Measurements from ENCODE around the gene FAM124B. TPM values are rescaled to one million over a fixed set of nuclear protein-coding genes. Genes with fewer than 3 reads are reported as not detected.
"Not testable (repeated sequence)": the region's sequence is repeated elsewhere in the genome, so short reads cannot be mapped to it uniquely, and the experiment has no call there.

FAM124B gene
- total RNA-seq, 1 donor from 2014 or later = 13.3 TPM

- no peak for DNase-seq (ENCODE audit: low read depth in 2 of 2)
Measured at GRCh38 chr2:224413381-224413780, 11.5 kb upstream of the FAM124B start.

DNA sequence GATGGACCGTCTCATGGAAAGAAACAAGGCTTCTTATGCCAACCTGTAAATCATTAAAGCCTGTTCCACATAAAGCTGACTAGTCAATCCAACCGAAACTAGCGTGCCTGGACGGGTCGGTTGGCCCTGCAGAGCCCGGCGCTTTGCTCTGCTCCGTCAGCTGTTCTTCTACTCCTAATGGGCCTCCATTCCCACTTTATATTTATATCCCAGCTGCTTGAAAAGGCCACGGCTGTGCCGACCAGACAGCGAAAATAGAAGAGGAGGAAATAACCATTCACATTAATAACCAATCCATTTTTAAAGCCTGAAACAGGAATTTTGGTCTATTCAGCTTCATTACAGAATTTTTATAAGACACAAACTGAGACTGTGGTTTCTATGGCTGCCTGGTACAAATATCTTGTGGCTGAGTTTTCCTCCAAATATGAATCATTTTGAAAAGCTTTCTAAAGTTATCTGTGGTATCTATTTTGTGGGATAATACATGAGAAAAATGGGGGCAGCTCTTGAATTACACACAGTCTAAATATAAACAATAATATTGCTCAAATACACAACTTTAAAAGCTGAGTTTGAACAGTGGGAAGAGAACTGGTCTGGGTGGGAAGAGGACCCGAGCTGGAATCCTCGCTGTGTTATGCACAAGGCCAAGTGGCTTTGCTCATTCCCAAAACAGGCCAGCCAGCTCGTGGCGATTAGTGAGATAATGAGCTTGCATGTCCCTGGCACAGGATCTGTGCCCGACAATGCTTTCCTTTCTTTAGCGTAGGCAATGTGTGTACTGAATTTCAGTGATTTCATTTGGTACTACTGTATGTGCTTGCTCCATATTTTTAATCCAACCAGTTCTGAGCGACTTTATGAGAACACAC, 10.5 kb upstream of the FAM124B start:
- DNase-seq (ENCODE audit: low read depth in 2 of 2) = no peak

DNA sequence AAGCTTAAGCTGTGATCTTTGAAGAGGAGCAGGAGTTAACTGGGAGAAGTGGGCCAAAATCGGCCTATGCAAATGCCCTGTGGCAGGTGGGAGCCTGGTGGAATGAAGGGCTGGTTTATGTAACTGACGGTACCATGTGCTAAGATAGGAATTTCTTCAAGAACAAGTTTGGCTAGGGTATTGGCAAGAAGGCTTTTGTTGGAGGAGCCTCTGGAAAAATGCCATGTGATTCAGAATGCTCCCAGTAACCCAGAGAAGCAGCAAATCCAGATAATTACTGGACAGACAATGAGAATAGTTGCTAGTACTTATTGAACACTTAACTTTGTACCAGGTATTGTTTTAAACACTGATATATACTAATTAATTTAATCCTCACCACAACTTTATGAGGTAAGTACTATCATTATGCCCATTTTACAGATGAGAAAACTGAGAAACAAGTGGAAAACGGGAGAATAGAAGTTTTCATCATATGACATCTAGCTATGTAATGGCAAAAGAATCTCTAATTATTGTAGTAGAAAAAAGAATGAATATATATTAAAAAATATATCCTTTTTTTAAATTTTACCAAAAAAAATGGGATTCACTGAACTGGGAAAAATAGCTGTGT, 9.1 kb upstream of the FAM124B start:
- no peak for DNase-seq (ENCODE audit: low read depth in 2 of 2)

GRCh38 chr2:224408676-224409075, 6.8 kb upstream of the FAM124B start:
- DNase-seq (ENCODE audit: low read depth in 2 of 2) = no peak

- peak; percentile 88 to 97 for DNase-seq (ENCODE audit: low read depth in 2 of 2)
Measured at GRCh38 chr2:224407241-224407701, 5.4 kb upstream of the FAM124B start.

- peak; percentile 10 to 86 for DNase-seq (ENCODE audit: low read depth in 2 of 2)
Measured at GRCh38 chr2:224405841-224406370, 4.0 kb upstream of the FAM124B start.

- no peak for DNase-seq (ENCODE audit: low read depth in 2 of 2)
Measured at GRCh38 chr2:224405412-224405811, 3.5 kb upstream of the FAM124B start.

DNA sequence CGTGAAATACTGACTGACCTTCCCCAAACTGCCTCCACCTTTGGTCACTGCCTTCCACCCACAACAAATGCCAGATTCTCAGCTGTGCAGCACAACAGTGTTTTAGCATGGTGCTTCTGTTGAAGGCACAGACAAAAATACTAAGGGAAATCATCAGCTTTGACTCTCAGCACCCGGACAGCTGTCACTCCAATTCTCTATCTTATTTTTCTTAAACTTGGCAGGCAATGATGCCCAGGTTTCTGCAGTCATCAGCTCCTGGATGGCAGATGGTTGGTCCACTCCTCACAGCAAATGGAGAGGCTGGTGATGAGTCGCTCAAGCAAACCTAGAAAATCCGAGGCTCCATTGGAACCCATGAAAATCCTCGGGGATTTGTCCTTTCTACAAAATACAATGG, 2.9 kb upstream of the FAM124B start:
- DNase-seq (ENCODE audit: low read depth in 2 of 2) = no peak

DNA sequence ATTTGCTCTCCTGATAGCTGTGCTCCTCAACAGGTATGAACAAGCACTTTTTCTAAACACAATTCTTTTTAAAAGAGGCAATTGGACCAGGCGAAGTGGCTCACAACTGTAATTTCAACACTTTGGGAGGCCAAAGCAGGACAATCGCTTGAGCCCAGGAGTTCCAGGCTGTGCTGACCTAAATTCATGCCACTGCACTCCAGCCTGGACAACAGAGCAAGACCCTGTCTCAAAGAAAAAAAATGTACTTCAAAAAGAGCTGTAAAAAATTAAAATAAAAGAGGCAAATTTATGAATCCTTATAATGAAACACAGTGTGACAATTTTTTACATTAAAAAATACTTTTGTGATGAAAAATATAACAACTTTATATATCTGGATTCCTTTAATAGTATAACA, 1.8 kb upstream of the FAM124B start:
- no peak for DNase-seq (ENCODE audit: low read depth in 2 of 2)

- peak; percentile 48 to 58 for DNase-seq (ENCODE audit: low read depth in 2 of 2)
Measured at GRCh38 chr2:224400886-224401632, 848 bp downstream of the FAM124B start.

DNA sequence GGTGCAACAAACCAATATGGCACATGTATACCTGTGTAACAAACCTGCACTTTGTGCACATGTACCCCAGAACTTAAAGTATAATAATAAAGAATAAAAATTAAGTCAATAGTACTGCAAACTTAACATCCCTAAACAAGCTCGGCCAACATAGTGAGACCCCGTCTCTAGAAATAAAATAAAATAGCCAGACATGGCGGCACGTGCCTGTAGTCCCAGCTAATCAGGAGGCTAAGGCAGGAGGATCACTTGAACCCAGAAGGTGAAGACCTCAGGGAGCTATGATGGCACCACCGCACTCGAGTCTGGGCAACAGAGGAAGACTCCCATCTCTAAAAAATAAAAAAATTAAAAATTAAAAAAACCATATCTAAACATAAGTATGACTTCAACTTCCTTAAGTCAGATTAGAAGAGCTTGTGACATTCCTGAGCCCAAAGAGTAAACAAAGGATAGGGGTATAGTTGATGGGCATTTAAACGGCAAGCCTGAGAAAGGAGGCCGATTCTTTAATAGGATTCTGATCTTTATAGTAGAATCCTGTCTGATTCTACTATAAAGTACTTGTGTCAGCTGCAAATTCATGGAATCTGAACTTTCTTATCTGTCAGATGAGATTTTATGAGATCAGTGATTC, 1.6 kb downstream of the FAM124B start:
- DNase-seq (ENCODE audit: low read depth in 2 of 2) = peak in 1 of 2 donors; percentile 51

DNA sequence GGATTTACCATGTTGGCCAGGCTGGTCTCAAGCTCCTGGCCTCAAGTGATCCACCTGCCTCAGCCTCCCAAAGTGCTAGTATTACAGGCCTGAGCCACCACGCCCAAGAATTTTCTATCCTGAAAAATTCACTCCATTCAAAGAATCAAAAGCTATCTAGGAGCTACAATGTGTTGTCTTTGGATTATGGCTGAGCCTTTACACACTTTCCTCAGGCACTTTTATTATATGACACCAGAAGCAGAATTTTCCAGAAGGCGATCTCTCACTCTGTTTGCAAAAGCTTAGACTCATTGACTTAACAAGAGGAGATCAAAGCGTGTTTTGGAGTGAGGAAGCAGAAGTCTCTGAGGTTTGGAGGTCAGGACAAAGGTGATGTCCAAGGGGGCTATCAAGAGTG, 3.6 kb downstream of the FAM124B start:
- no peak for DNase-seq (ENCODE audit: low read depth in 2 of 2)

DNA sequence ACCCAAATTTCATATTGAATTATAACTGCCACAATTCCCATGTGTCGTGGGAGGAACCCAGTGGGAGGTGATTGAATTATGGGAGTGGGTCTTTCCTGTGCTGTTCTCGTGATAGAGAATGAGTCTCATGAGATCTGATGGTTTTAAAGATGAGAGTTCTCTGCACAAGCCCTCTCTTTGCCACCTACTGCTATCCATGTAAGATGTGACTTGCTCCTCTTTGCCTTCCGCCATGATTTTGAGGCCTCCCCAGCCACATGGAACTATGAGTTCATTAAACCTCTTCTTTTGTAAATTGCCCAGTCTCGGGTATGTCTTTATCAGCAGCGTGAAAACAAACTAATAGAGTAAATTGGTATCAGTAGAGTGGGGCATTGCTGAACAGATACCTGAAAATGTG, 4.8 kb downstream of the FAM124B start:
- not testable (repeated sequence) for DNase-seq (ENCODE audit: low read depth in 2 of 2)

DNA sequence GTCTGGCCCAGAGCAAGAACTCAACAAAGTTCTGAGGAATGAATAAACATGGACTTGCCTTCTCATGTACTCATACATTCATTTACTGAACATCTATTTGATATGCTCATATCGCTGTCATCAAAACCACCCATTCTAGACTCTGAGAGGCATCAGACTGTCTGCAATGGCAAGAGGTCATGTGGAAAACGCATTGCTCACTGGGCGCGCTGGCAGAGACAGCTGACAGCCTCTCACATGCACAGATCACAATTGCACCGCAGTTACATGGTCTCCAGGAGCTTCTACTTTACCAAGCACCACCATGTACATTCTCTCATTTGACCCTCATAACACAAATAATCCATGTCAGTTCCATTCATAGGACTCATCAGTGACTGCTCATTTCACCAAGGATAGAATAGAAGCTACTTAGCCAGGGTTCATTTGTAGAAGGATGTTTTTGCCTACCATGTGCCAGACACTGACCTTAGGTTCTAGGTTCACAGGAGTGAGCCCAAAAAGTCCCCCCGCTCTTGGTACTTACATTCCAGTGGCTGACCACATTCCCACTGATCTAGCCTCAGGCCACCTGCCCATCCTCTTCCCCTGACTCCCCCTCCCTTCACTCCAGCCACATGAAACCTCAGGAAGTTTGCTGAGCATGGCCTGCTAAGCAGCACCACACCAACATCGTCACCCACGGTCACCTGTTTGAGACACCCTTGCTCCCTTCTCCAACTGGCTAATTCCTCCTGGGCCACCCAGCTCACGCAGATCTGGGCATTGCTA, 6.1 kb downstream of the FAM124B start:
- no peak for DNase-seq (ENCODE audit: low read depth in 2 of 2)

- DNase-seq (ENCODE audit: low read depth in 2 of 2) = no peak
Measured at GRCh38 chr2:224393157-224393872, 8.6 kb downstream of the FAM124B start.

DNA sequence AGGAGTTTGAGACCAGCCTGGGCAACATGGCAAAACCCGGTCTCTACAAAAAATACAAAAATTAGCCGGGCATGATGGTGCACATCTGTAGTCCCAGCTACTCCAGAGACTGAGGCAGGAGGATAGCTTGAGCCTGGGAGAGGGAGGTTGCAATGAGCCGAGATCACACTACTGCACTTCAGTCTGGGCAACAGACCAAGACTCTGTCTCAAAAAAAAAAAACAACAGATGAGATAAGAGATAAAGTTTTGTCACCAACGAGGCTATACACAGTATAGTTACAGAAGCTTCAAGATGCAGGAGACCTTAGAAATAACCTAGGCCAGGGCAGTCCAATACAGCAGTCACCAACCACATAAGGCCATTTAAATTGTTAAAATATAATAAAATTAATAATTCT, 9.4 kb downstream of the FAM124B start:
- DNase-seq (ENCODE audit: low read depth in 2 of 2) = no peak

GRCh38 chr2:224389317-224389716, 12.6 kb downstream of the FAM124B start:
- DNase-seq (ENCODE audit: low read depth in 2 of 2) = peak in 1 of 2 donors; percentile 6

GRCh38 chr2:224386876-224387275, 15.0 kb downstream of the FAM124B start:
- no peak for DNase-seq (ENCODE audit: low read depth in 2 of 2)

- no peak for DNase-seq (ENCODE audit: low read depth in 2 of 2)
Measured at GRCh38 chr2:224382973-224383555, 18.8 kb downstream of the FAM124B start.

GRCh38 chr2:224382280-224382647, 19.6 kb downstream of the FAM124B start:
- DNase-seq (ENCODE audit: low read depth in 2 of 2) = not testable (repeated sequence)
